ENCODE data around the gene ARHGAP11B.
"Not testable (repeated sequence)": the region's sequence is repeated elsewhere in the genome, so short reads cannot be mapped to it uniquely, and the experiment has no call there.

The ARHGAP11B gene

GRCh38 chr15:30670056-30670455 is 44.1 kb downstream of the ARHGAP11B start:
- no peak for DNase-seq (ENCODE audit: low read depth)
- no peak for TF ChIP-seq CTCF (IDR thresholded peaks at IDR 0.05; ENCODE audit: low read depth, low read length, missing control alignments)
- H3K4me3 ChIP-seq (ENCODE audit: low read depth, low read length), result no peak overlapping the region

GRCh38 chr15:30671309-30671708 is 45.4 kb downstream of the ARHGAP11B start:
- no peak for TF ChIP-seq CTCF (IDR thresholded peaks at IDR 0.05; ENCODE audit: low read depth, low read length, missing control alignments)
- H3K4me3 ChIP-seq (ENCODE audit: low read depth, low read length), result no peak overlapping the region
- no peak for DNase-seq (ENCODE audit: low read depth)

GRCh38 chr15:30675126-30675525 is 49.2 kb downstream of the ARHGAP11B start:
- no peak for TF ChIP-seq CTCF (IDR thresholded peaks at IDR 0.05; ENCODE audit: low read depth, low read length, missing control alignments)
- DNase-seq (ENCODE audit: low read depth), result no peak
- no peak overlapping the region for H3K4me3 ChIP-seq (ENCODE audit: low read depth, low read length)

- DNase-seq (ENCODE audit: low read depth); H3K4me3 ChIP-seq (ENCODE audit: low read depth, low read length): not testable (repeated sequence)
Observed at GRCh38 chr15:30675891-30676290, 50.0 kb downstream of the ARHGAP11B start.

- not testable (repeated sequence) for H3K4me3 ChIP-seq (ENCODE audit: low read depth, low read length); DNase-seq (ENCODE audit: low read depth)
Observed at GRCh38 chr15:30680997-30681396, 55.1 kb downstream of the ARHGAP11B start.

GRCh38 chr15:30685709-30686285 is 59.9 kb downstream of the ARHGAP11B start:
- not testable (repeated sequence) for H3K4me3 ChIP-seq (ENCODE audit: low read depth, low read length); DNase-seq (ENCODE audit: low read depth)

- not testable (repeated sequence) for H3K4me3 ChIP-seq (ENCODE audit: low read depth, low read length); DNase-seq (ENCODE audit: low read depth)
Observed at GRCh38 chr15:30686651-30687050, 60.7 kb downstream of the ARHGAP11B start.
